HG03196 (cell line): ENCODE measurements around the gene RRAGD.

Experiments used
- ATAC-seq: cut with Tn5 transposase; IDR thresholded peaks from one replicate; pipeline ENCODE4 v1.9.1; 2021; ENCODE audit not compliant: unreplicated experiment

RRAGD gene

GRCh38 chr6:89348372-89348771, 63.7 kb downstream of the RRAGD start:
- no peak for ATAC-seq

- ATAC-seq, result no peak
Observed at GRCh38 chr6:89347825-89348224, 64.2 kb downstream of the RRAGD start.

- no peak for ATAC-seq
Observed at GRCh38 chr6:89346433-89346832, 65.6 kb downstream of the RRAGD start.

GRCh38 chr6:89339565-89339964, 72.5 kb downstream of the RRAGD start:
- ATAC-seq, result no peak

- no peak for ATAC-seq
Observed at GRCh38 chr6:89335164-89335563, 76.9 kb downstream of the RRAGD start.

- ATAC-seq, result no peak
Observed at GRCh38 chr6:89330910-89331309, 81.2 kb downstream of the RRAGD start.

- ATAC-seq, result no peak
Observed at GRCh38 chr6:89328976-89329375, 83.1 kb downstream of the RRAGD start.

GRCh38 chr6:89324304-89324703, 87.8 kb downstream of the RRAGD start:
- no peak for ATAC-seq

- ATAC-seq, result no peak
Observed at GRCh38 chr6:89323511-89323971, 88.5 kb downstream of the RRAGD start.

GRCh38 chr6:89321131-89321970, 90.7 kb downstream of the RRAGD start:
- no peak for ATAC-seq

GRCh38 chr6:89320012-89320559, 92.0 kb downstream of the RRAGD start:
- ATAC-seq, result no peak

GRCh38 chr6:89317067-89317466, 95.0 kb downstream of the RRAGD start:
- ATAC-seq, result no peak

GRCh38 chr6:89315249-89315885, 96.7 kb downstream of the RRAGD start, which contains the start of gene GABRR2:
TSS of gene GABRR2 (minus strand) at chr6:89315299. CDS start at chr6:89315165, 134 bp downstream.
- ATAC-seq, result no peak

- ATAC-seq, result no peak
Observed at GRCh38 chr6:89314692-89315091, 97.4 kb downstream of the RRAGD start.
